GM19035 (cell line): ENCODE data around the gene ADCY10.
"Not testable (repeated sequence)": the region's sequence is repeated elsewhere in the genome, so short reads cannot be mapped to it uniquely, and the experiment has no call there.

Experiments used
- ATAC-seq: cut with Tn5 transposase; IDR thresholded peaks from one replicate; pipeline ENCODE4 v1.9.1; 2021; ENCODE audit not compliant: unreplicated experiment

Gene ADCY10

DNA sequence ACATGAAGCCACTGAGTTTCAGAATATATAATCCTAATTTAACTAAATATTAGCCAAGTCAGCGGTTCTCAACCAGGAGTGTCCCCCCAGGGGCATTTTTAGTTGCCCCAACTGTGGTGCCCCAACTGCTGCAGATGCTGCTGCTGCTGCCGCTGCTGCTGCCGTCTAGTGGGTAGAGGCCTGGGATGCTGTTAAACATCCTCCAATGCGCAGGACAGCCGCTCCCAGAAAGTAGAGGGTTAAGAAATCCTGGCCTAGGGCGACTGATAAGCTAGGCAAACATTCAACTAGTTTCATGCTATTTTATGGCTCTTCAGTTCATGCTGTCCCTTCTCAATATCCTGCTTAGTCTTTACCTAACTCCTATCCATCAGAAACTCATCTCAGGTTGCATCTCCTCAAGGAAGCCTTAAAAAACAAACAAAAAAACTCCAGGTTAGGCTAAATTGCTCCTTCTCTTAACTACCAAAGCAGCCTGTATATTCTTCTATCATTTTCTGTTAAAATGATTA lies 12.6 kb upstream of the ADCY10 start:
- no peak for ATAC-seq

DNA sequence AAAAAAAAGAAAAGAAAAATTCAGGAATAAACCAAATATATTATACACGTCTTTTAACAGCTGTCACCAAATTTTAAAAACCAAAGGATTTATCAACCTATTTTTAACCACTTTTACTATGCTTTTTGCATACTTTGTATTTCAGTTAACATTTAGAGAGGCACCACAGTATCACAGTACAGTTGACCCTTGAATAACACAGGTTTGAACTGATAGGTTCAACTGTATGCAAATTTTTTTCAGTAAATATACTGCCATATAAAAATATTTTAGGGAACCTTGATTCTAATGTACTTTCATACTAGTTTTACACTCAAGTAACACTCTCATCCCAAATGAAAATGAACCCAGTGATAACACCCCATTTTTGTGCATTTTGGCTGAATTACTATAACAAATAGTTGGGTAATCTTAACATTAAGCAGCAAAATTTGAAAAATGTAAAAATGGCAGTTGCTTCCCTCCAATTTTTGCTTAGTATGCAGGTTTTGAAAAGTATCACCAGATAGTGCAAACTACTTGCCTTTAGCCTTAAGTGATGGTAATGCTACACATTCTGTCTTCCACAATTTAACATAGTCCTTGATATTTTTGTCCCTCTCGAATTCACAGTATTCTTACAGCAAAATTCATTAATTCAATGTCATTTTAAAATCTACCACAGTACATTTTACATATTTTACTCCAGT lies 10.8 kb upstream of the ADCY10 start:
- no peak for ATAC-seq

DNA sequence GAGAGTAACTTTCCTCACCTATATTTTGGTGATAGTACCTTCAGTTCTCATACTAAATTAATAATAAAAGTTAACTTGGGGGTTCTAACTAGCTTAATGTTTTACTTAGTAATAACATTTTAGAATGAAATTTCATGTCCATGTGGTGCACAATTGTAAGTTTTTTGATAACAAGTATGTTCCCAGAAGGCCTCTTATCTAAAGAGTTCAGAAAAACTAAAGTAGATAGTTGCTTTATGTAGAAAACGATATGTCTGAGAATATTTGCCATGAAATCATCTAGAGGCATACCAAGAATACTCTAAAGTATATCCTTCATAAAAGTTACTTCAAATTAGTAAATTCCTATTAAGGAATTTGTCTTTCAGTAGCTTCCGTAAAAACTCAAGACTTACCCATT lies 10.2 kb upstream of the ADCY10 start:
- no peak for ATAC-seq

- ATAC-seq, result no peak
Observed at GRCh38 chr1:167923324-167924056, 9.6 kb upstream of the ADCY10 start.

- no peak for ATAC-seq
Observed at GRCh38 chr1:167922611-167923074, 8.7 kb upstream of the ADCY10 start.

- no peak for ATAC-seq
Observed at GRCh38 chr1:167922023-167922422, 8.1 kb upstream of the ADCY10 start.

DNA sequence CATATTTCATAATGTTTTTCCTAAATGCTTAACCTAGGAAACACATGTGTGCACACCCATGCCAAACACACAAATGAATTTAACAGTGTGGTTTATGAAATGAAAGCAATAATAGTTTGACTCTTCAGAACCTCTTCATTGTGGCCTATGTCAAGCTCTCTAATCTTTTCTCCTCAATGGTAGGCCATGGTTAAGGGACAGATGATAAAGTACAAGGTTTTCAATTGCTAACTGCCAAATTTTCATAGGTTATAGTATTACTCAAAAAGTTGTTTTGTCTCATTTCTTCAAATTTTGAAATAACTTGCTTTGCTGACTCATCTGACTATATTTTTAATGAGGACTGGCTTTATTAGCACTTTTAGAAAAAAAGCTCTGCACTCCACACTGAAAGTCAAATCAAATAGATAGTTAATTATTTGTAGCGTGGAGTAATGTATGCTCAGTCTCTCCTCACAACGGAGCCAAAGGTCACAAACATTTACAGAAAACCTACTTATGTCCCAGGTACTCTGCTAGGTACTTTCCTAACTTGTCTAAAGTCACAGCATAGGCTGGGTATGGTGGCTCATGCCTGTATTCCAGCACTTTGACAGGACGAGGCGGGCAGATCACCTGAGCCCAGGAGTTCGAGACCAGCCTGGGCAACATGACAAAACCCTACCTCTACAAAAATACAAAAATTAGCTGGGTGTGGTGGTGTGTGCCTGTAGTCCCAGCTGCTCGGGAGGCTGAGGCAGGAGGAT lies 3.0 kb upstream of the ADCY10 start:
- no peak for ATAC-seq

DNA sequence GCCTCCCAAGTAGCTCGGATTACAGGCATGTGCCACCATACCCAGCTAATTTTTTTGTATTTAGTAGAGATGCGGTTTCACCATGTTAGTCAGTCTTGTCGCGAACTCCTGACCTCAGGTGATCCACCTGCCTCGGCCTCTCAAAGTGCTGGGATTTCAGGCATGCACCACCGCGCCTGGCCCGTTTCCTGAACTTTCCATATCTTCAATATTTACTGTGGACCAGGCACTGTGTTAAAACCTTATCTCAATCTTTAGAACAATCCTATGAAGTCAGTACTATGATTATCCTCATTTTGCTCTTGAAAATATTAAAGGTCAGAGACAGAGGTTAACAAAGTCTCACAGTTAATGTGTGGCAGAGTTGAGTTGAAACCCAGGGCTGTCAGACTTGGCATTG lies 1.6 kb upstream of the ADCY10 start:
- no peak for ATAC-seq

DNA sequence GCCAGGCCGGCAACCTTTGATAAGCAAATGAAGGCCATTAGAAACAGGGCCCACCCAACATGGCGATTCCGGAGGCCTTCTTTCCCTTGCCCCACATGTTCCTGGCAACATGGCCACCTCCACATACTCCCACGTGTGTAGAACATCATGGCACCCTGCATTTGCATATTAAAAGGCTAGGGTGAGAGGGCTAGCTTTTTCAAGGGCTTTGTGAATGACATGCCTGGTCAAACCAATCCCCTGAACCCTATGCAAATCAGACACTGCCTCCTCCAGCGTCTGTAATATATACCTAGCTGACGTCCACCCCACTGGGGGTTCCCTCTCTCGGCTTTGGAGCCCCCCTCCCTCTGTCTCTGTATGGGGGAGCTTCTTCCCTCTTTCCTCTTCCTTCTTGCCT lies 1.6 kb downstream of the ADCY10 start:
- no peak for ATAC-seq

DNA sequence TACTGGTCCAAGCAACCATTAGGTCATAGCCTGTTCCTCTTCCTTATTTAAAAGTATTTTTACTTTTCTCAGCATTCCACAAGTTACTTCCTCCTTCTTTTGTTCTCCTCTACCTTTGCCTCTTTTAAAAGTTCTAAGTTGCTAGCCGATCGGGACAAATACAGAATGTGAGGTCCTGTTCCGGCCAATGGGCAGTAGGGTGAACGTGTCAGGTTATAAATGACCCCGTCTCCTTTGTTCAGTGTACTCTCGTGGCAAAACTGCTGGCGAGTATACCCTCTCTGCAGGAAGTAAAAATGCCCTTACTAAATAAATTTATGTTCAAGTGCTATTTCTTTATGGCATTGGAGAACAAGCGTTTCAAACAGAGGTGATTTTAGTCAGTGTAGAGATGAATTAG lies 2.5 kb downstream of the ADCY10 start:
- ATAC-seq, result no peak

DNA sequence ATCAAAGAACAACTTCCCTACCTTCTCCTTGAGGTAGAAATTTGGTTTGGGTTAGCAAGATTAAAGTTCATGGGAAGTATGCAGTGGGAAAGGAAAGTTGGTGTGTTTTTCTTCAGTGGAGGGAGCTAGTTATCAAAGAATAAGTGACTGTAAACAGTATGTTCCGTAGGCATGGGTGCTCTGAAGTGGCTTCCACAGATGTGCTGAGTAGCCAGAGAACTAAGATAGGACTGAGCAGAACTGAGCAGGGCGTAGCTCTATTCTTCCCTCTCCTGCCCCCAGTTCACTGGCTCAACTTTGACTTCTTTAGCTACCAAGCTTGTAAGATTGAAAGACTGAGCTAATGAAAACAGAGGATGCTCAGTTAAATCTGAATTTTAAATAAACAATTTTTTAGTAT lies 3.4 kb downstream of the ADCY10 start:
- no peak for ATAC-seq

- no peak for ATAC-seq
Observed at GRCh38 chr1:167909691-167910180, 4.2 kb downstream of the ADCY10 start.

GRCh38 chr1:167905671-167906070 lies 8.3 kb downstream of the ADCY10 start:
- ATAC-seq, result no peak

GRCh38 chr1:167905182-167905581 lies 8.8 kb downstream of the ADCY10 start:
- ATAC-seq, result no peak

- ATAC-seq, result no peak
Observed at GRCh38 chr1:167904652-167905130, 9.2 kb downstream of the ADCY10 start.

- ATAC-seq, result no peak
Observed at GRCh38 chr1:167900907-167901306, 13.0 kb downstream of the ADCY10 start.

DNA sequence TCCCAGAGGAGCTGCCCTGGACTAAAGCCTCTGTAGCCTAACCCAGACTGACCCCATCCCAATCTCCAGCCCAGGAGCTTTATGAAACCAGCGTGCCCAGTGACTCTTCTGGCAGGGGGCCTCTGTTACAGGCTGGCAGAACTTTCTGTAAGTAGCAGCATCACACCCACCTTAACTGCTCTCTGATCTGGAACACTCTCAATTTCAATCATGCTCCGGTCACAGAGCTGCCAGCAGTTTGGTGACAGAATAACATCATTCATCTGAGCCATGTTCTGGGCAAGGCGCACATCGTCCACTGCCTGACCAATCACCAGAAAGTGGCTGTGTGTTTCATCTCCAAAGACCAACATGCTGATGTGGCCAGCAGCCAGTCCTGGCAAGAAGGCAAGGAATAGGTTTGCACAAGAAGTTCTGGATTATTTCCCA lies 14.7 kb downstream of the ADCY10 start:
- ATAC-seq, result peak; percentile 82

GRCh38 chr1:167898578-167899222 lies 15.2 kb downstream of the ADCY10 start:
- no peak for ATAC-seq

GRCh38 chr1:167893798-167894197 lies 20.1 kb downstream of the ADCY10 start:
- no peak for ATAC-seq

DNA sequence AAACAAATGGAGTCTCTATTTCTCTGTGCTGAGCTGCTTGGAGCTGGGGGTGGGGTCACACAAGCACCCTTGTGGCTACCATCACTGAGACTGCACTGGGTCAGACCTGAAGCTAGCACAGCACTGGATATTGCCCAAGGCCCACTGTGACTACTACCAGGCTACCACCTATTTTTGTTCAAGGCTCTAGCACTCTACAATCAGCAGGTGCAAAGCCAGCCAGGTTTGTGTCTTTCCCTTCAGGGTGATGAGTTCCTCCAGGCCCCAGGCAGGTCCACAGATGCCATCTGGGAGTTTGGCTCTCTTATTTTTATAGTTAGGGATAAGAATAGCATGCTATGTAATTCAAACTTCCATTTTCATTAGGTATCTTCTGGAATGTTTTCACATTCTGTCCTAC lies 23.5 kb downstream of the ADCY10 start:
- ATAC-seq, result no peak

DNA sequence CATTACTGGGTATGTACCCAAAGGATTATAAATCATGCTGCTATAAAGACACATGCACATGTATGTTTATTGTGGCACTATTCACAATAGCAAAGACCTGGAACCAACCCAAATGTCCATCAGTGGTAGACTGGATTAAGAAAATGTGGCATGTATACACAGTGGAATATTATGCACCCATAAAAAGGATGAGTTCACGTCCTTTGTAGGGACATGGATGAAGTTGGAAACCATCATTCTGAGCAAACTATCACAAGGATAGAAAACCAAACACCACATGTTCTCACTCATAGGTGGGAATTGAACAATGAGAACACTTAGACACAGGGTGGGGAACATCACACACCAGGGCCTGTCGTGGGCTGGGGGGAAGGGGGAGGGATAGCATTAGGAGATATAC lies 26.7 kb downstream of the ADCY10 start:
- ATAC-seq, result not testable (repeated sequence)
